Activated T-cell treated with anti-CD3 and anti-CD28 coated beads, Interleukin-2, amount 50 U/mL, for 48 hours (primary cell): Measurements from ENCODE around the gene TRAF7.

ENCODE experiments used
- DNase-seq, 2 experiments: peaks; one replicate each; pipeline ENCODE4 v3.0.0-alpha.2; 2020

Gene TRAF7

GRCh38 chr16:2205104-2205966 is 49.8 kb downstream of the TRAF7 start, which contains the start of gene MLST8:
Gene MLST8 (plus strand): TSS chr16:2205454. CDS start chr16:2206086, 632 bp downstream.
- peak; percentile 92 to 93 for DNase-seq

DNA sequence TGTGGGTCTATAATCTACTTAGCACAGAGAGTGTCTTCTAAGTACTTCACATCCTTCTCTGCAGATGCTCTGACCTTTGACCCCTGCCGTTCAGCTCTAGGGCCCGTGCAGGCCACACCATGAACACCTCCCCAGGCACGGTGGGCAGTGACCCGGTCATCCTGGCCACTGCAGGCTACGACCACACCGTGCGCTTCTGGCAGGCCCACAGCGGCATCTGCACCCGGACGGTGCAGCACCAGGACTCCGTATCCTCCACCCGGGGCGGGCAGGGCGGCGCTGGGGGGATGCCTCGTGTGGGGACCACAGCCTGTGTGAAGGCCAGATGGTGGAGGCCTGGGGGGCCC is 50.4 kb downstream of the TRAF7 start:
- no peak for DNase-seq

DNA sequence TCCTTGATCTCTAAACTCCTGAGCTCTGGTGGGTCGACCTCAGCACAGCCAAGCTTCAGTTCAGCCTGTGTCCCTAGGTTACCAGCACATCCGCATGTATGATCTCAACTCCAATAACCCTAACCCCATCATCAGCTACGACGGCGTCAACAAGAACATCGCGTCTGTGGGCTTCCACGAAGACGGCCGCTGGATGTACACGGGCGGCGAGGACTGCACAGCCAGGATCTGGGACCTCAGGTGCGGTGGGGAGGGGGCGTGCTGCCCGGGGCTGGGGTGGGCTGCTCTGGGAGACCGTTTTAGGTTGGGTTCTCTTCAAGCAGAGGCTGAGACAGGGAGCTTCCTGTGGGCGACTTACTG is 50.8 kb downstream of the TRAF7 start:
- no peak for DNase-seq

DNA sequence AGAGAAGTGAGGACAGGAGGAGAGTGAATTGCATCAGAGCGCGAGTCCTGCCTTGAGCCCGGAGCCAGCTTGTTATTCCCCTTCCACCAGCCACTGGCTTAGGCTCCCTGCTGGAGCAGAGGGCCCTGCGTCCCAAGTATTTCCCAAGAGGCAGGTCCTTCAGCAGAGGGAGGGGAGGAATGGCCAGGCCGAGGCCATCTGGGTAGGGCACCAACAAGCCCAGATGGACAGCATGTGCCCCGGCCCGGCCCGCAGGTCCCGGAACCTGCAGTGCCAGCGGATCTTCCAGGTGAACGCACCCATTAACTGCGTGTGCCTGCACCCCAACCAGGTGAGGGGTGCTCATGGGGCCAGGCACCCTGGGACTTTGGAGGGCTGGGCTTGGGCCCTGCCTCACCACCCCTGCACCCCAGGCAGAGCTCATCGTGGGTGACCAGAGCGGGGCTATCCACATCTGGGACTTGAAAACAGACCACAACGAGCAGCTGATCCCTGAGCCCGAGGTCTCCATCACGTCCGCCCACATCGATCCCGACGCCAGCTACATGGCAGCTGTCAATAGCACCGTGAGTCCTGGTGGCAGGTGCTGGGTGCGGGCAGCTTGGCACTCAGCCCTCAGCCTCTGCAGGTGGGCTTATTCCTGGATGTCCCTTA is 51.3 kb downstream of the TRAF7 start:
- DNase-seq, result no peak

- no peak for DNase-seq
Observed at GRCh38 chr16:2207872-2208271, 52.3 kb downstream of the TRAF7 start.

GRCh38 chr16:2208308-2208707 is 52.7 kb downstream of the TRAF7 start:
- DNase-seq, result no peak

DNA sequence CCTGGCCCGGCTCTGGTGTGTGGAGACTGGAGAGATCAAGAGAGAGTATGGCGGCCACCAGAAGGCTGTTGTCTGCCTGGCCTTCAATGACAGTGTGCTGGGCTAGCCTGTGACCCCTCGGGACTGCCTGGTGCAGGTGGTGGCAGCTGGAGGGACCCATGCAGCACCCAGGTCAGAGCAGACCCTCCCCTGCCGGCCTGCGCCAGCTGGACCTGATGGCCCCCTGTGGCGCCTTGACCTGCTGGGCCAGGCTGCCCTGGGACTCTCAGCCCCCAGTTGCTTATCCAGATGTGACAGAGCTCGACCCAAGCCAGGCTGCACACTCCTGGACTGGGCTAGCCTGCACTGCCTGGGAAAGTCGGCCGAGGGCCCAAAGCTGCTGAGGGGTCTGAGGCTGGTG is 53.2 kb downstream of the TRAF7 start:
- no peak for DNase-seq

- no peak for DNase-seq
Observed at GRCh38 chr16:2209258-2210008, 53.9 kb downstream of the TRAF7 start.

- no peak for DNase-seq
Observed at GRCh38 chr16:2210009-2210332, 54.4 kb downstream of the TRAF7 start.

DNA sequence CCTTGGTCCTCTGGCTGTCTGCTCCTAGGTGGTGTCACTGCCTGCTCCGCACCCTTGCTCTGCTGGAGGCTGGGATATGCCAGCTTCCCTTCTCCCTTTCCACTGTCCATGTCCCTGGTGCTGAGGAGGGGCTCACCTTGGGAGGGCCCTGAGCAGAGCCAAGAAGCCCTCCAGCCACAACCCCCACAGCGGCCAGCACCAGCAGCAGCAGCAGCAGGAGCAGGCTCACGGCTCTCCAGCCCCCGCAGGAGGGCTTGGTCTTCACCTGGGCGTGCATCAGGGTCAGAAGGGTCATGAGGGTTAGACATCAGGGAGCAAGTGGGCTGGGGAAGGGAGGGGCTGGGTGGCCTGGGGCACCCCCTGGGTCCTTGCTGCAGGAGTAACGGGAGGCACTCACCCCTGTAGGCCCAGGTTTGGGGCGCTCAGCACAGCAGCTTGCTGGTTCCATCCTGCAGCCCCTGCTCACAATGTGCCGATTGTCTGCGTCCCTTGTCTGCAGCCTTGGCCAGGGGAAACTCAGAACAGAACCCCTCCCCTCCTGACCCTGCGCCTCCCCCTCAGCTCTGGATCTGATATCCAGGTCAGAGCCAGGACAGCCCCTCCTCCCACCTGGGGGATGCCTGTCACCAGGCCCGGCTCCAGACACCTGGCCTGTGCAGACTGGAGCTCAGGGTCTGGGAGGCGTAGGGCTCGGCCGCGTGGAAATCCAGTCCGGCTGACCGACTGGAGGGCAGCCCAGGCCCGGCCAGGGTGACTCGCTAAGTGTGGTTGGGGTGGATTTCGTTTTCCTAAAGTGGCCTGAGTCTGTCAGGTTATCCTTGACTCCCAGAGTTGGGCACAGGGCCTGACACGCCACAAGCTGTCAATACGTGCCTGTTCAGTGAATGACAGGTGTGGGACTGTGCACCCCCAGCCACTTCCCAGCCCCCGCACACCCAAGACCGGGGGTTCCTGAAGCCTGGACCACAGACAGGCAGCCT is 55.1 kb downstream of the TRAF7 start, which contains the start of gene BRICD5:
Gene BRICD5 (minus strand): TSS at position 478 of the 980 bp plus-strand sequence. CDS start 30 bp downstream, at position 448.
- no peak for DNase-seq

GRCh38 chr16:2211923-2212347 is 56.4 kb downstream of the TRAF7 start:
- DNase-seq, result no peak

DNA sequence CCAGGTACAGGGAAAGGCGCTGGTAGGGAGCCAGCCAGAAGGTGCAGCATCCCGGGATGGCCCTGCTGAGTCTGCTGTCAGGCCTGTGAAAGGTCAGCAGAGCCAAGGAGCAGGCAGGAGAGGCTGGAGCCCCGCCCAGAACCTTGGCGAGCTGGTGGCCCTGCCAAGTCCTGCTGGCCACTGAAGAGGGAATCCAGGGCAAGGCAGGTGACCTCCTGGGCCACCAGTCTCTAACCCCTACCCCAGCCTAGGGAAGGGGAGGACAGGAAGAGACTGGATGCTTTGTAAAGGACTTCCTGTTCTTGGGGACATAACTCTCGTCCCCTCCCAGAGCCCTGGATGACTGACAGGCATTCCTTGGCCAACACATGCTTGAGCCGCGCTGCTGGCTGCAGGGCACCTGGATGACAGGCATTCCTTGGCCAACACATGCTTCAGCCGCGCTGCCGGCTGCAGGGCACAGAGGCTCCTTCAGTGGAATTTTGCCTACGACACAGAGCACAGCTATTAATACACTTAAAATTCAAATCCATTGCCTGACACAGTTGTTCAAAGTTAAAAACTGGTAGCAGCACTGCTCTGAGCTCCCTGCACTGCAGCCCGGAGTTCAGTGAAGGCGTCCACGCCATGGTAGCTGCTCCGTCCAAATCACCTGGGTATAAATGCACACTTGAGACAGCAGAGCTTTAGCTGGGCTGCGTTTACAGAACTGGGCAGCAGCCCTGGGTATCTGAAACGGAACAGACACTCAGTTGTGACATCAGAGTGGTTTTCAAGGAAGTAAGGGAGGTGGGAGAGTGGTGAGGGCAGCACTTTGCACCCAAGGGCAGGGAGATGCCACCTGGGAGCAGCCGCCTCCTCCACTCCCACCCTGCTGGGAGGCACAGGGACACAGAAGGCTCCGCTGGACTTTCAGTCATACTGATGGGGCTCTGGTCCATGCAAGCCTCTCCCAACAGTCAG is 57.1 kb downstream of the TRAF7 start:
- no peak for DNase-seq

DNA sequence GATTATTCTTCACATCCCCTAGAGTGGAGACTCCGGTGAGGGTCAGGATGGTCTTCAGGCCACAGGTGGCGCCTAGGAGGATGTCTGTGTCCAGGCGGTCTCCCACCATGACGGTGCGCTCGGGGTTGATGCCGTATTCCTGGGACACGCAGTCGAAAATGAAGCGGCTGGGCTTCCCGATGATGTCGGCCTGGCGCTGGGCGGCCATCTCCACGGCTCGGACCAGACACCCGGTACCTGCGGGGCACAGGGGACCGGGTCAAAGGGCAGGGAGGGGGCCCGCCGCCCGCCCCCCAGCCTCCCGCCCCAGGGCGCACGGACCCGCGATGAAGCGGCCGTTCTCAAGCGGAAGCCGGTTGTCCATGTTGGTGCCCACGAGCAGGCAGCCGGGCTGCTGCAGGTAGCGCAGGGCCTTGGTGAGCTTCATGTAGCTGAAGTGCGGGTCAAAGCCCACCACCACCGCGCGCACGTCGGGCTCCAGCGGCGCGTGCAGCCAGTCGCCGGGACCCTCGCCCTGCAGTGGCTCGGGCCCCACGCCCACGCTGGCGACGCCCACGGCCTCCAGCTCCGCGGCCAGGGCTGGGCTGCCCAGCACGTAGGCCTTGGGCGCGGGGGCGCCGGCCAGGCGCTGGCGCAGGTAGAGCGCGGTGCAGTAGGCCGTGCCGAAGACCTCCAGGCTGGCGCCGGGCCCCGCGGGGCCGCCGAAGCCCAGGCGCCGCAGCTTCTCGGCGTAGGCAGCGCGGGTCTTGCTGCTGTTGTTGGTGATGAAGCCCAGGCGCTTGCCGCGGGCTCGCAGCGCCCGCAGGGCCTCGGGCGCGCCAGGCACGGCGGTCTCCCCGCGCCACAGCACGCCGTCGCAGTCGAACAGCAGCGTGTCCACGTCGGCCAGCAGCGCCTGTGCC is 58.5 kb downstream of the TRAF7 start:
- DNase-seq, result peak in 1 of 2 experiments; percentile 47

GRCh38 chr16:2214719-2214968 is 59.1 kb downstream of the TRAF7 start, which contains the start of gene PGP:
Gene PGP (minus strand): TSS chr16:2214840. CDS start chr16:2214777, 63 bp downstream.
- DNase-seq, result no peak

DNA sequence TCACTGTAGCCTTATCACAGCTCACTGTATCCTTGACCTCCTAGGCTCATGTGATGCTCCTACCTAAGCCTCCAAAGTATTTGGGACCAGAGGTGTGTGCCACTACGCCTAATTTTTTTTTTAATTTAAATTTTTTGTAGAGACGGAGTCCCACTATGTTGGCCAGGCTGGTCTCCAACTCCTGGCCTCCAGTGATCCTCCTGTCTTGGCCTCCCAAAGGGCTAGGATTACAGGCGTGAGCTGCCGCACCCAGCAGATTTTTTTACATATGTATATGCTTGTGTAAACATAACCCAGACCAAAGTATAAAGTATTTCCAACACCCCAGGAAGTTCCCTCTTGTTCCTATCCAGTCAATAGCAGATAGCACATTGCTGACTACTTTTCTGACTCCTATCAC is 60.7 kb downstream of the TRAF7 start:
- no peak for DNase-seq

DNA sequence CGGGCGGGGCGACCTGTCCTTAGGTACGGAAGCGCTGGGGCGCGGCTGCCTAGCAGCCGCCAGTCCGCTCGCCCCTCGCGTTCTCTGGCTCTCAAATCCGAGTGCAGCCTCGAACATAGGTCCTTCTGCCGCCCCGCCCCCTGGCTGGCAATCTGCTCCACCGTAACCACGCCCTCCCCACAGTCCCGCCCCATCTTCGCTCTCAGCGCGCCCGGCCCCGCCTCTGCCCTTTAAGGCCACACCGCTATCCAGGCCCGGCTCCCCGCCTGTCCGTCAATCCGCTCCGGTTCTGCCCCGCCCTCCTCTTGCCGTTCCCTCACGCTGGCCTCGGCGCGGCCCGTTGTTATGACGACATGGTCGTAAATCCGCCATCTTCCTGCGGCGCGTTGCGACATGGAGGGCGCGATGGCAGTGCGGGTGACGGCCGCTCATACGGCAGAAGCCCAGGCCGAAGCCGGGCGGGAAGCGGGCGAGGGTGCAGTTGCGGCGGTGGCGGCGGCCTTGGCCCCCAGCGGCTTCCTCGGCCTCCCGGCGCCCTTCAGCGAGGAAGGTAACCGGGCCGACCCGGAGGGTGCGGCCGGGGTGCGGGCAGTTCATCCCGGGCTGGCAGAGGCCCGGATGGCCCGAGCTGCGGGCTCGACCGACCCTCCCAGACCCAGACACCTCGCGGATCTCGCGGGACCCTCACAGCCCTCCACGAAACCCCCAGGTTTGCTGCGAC is 67.8 kb downstream of the TRAF7 start, which contains the start of gene E4F1:
Gene E4F1 (plus strand): TSS at position 371 of the 721 bp plus-strand sequence. CDS start 23 bp downstream, at position 394.
- peak; percentile 100 for DNase-seq

DNA sequence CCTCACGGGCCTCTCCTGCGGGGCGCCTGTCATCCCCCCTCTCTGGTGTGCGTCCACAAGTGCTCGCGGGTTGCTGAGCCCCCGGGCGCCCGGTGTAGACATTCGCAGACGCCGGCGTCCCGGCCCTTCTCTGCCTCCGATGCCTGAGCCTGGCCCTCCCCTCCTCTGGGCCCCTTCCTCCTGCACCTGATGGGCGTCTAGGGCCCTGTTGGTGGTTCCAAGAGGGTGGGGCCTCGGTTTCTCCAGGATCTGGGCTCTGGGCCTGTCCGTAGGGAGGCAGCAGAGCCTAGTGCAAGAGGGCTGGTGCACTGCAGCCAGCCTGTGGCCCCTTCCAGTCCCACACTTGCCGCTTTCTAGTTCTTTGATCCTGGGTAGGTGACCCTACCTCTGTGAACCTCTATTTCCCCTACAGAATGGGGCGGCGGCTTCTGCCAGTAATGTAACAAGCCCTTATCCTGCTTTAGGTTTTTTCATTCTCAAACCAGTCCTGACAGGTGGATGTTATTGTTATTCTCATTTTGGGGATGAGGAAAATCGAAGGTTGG is 68.4 kb downstream of the TRAF7 start:
- peak; percentile 55 to 62 for DNase-seq

GRCh38 chr16:2226245-2226793 is 70.7 kb downstream of the TRAF7 start:
- DNase-seq, result no peak

DNA sequence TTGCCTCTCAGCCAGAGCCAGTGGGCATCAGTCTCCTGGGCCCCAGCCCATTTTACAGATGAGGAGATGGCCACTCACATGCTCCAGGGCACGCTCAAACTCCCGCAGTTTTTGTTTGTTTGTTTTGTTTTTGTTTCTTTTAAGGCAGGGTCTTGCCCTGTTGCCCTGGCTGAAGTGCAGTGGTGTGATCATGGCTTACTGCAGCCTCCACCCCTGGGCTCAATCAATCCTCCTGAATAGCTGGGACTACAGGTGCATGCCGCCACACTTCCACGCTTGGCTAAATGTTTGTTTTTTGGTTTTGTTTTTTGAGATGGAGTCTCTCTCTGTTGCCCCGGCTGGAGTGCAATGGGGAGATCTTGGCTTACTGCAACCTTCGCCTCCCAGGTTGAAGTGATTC is 71.3 kb downstream of the TRAF7 start:
- no peak for DNase-seq
